Testis (tissue), 3 donors: Measurements from ENCODE around the gene PEAK3. TPM values are rescaled to one million over a fixed set of nuclear protein-coding genes. Genes with fewer than 3 reads are reported as not detected.

Experiments
- DNase-seq: peaks from one replicate; pipeline ENCODE4 v3.0.0-alpha.2; 2019
- H3K27ac ChIP-seq, 2 donors: fragments of 200-600 bp; sonication (generic); one replicate each; pipeline ENCODE4 v1.5.1; 2019
- H3K27me3 ChIP-seq: fragments of 200-600 bp; sonication (generic); one replicate; pipeline ENCODE4 v1.5.1; 2019
- H3K36me3 ChIP-seq: fragments of 200-600 bp; sonication (generic); one replicate; pipeline ENCODE4 v1.5.1; 2017; ENCODE audit warnings: low read depth; ENCODE audit errors: missing control alignments
- H3K4me1 ChIP-seq: fragments of 200-600 bp; sonication (generic); one replicate; pipeline ENCODE4 v1.5.1; 2019
- H3K4me3 ChIP-seq, 2 donors: fragments of 200-600 bp; sonication (generic); one replicate each; pipeline ENCODE4 v1.5.1; 2017 to 2019
- H3K9me3 ChIP-seq: fragments of 200-600 bp; sonication (generic); one replicate; pipeline ENCODE4 v1.5.1; 2017
- CTCF ChIP-seq, 3 experiments: fragments of 450-650 bp in 2 of 3; fragments of 200-600 bp in 1 of 3; sonication (generic) in 1 of 3; IDR thresholded peaks; one replicate each; pipeline ENCODE4 v1.5.1; 2016 to 2019; ENCODE audit warnings: antibody characterized with exemption in 3 of 3, mild to moderate bottlenecking in 2 of 3, moderate library complexity in 1 of 3
- POLR2A ChIP-seq: fragments of 450-650 bp; IDR thresholded peaks from one replicate; pipeline ENCODE4 v1.6.1; 2017; ENCODE audit warnings: antibody characterized with exemption, mild to moderate bottlenecking, moderate library complexity
- WGBS, 2 donors: methylation state at CpG; one replicate each; pipeline ENCODE4 v1.1.5; 2018; 5-methylcytosine and 5-hydroxymethylcytosine counted together
- intact Hi-C: fragments of 100-400 bp; cut with DNase I; formaldehyde crosslinking; loops from one replicate; pipeline ENCODE4 v1.15.1; 2023; ENCODE audit warnings: low total_unique reads
- polyA plus RNA-seq: library from polyadenylated mRNA; stranded (reverse); fragments of 350-450 nt; fragmentation: Illumina TruSeq; extraction: RNeasy Lipid Tissue Mini Kit (QIAGEN cat#74804); gene quantifications from one replicate; pipeline ENCODE4 v1.2.3, GENCODE V29; 2014; ENCODE audit warnings: low read depth, low replicate concordance; ENCODE audit not compliant: insufficient read depth
- total RNA-seq, 2 donors: library from RNA; depleted of rRNA; stranded (reverse); fragments of >200 nt; gene quantifications; one replicate each; pipeline ENCODE4 v1.2.3, GENCODE V29; 2016

The PEAK3 gene
- total and polyA plus RNA-seq, 3 donors from 2014 or later = 0.16 to 0.55 (median 0.37) TPM

DNA sequence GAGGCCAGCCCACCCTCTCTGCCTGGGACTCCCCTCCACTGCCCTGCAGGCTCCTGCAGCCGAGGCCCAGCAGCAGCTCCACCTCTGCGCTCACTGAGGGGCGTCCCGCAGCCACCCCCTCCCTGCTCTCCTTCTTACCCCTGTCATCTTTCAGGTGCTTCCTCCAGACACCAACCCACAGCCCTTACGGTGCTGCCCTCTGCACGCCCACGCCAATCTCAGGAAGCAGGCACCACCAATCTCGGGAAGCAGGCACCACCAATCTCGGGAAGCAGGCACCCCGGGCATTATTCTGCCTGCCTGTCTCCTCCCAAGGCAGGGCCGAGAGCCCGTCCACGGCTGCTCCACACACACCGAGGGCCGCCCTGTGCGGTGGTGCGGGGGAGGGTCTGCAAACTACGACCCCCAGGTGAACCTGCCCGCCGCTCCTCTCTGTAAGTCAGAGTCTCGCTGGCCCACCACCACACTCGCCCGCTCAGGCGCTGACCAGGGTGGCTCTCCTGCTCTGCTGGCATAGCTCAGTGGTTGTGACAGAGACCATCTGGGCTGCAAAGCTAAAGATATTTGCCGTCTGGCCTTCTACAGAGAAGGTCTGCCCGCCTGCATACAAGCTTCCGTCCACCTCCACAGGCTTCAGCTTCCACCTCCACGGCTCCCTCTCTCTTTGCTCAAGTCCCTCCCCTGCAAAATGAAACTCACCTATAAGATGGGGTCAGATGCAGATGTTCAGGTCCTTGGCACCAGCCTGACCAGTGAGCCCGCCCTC lies 43.5 kb upstream of the PEAK3 start:
- Histone ChIP-seq H3K4me3 (no peak overlapping the region), H3K27ac (no peak overlapping the region), H3K4me1 (peaks cover 13% of the 10 kb centered on the region), H3K36me3 (no peaks in the 10 kb centered on the region), H3K27me3 (no peaks in the 10 kb centered on the region), H3K9me3 (no peaks in the 10 kb centered on the region)
- WGBS, 2 donors = 81 to 85% methylated on average over 29 of the region's 29 CpGs
- DNase-seq = no peak
- intact Hi-C loops = no loop called here
- no peak for TF ChIP-seq POLR2A
- no peak for TF ChIP-seq CTCF (IDR thresholded peaks at IDR 0.05)

DNA sequence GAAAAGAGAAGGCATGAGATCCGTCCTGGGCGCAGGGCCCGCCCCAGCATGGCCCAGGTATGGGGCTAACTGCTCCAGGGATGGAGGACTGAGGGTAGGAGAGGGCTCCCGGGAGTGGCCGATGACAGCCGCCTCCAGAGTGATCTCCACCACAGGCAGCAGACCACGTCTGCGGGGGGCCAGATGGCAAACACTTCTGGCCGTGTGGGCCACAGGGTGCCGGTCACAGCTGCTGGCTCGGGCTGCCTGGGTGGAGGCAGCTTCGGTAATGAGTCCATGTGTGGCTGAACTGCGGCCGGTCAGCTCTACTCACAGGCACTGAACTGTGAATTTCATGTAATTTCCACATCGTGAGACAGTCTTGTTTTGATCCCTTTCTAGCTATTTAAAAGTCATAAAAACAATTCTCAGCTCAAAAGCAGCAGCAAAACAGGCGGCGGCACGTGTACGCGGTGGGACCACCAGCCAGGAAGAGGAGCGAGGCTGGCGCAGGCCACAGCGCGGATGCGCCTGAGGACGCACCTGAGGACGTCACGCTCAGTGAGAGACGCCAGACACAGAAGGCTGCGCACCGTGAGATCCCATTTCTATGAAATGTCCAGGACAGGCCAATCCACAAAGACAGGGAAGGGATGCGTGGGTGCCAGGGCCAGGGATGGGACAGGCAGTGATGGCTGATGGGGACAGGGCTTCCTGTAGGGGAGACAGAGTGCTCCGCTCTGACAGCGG lies 42.4 kb upstream of the PEAK3 start:
- no peaks in the 10 kb centered on the region for H3K27me3 ChIP-seq

DNA sequence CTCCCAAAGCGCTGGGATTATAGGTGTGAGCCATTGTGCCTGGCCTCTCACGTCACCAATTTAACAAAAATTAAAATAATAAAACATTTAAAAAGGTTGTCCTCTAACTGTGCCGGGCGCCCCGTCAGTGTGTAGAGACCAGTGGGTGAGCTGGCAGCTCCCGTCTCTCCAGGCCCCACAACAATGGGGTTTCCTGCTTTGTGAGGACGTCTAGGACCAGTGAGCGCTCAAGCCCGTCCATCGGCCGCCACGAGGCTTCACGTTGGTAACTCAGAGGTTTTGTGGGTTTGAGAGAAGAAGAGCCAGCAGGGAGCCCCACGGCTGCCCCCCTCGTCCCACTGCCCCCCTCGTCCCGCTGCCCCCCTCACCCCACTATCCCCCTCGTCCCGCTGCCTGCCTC lies 41.7 kb upstream of the PEAK3 start:
- DNase-seq = no peak
- H3K27ac ChIP-seq = no peak overlapping the region
- H3K27me3 ChIP-seq = no peaks in the 10 kb centered on the region
- TF ChIP-seq CTCF (IDR thresholded peaks at IDR 0.05) (no peak), POLR2A (no peak)
- no peaks in the 10 kb centered on the region for H3K9me3 ChIP-seq
- peaks cover 6% of the 10 kb centered on the region for H3K4me1 ChIP-seq
- no peaks in the 10 kb centered on the region for H3K36me3 ChIP-seq
- 92 to 93% methylated on average over 13 to 19 of the region's 19 CpGs for WGBS, 2 donors
- no peak overlapping the region for H3K4me3 ChIP-seq
- intact Hi-C loops = no loop called here

More for the DNA sequence above, 42.4 kb upstream of the PEAK3 start:
- TF ChIP-seq POLR2A (no peak), CTCF (IDR thresholded peaks at IDR 0.05) (no peak)
- intact Hi-C loops = no loop called here
- Histone ChIP-seq H3K9me3 (no peaks in the 10 kb centered on the region), H3K27ac (no peak overlapping the region), H3K4me1 (peaks cover 8% of the 10 kb centered on the region), H3K36me3 (no peaks in the 10 kb centered on the region), H3K4me3 (no peak overlapping the region)
- WGBS, 2 donors = 88 to 91% methylated on average over 28 to 34 of the region's 34 CpGs
- no peak for DNase-seq

DNA sequence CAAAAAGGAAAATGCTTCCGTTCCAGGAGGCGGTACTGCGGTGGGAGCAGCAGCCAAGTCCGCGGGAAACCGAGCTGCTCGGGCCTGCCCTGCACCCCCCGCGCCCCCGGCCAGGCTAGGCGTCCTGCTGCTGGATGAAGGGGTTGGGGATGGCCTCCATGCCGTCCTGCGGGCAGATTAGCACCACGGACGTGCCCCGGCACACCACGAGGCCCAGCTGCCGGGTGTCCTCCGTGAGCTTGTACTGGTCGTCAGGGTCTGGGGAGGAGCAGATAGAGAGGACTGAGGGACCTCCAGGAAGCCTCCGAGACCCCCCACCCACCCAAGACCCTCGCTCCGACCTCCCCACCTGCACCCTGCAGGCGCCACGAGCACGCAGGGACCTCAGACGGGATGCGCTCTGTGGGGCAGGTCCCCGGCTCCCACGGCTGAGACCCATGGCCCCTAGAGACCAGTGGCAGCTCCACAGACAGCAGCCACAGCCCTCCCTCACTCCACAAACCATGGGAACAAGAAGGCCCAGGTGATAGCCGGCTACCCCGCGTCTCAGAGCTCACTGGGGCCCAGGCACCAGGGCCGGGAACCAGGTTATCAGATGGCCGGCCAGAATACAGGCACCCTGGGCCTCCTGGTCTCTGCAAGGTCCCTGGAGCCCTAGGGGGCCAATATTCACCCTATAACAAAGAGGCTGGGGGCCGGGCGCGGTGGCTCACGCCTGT lies 39.7 kb upstream of the PEAK3 start:
- Histone ChIP-seq H3K4me3 (no peak overlapping the region), H3K9me3 (no peaks in the 10 kb centered on the region), H3K36me3 (no peaks in the 10 kb centered on the region), H3K27ac (no peak overlapping the region), H3K4me1 (peaks cover 4% of the 10 kb centered on the region), H3K27me3 (no peaks in the 10 kb centered on the region)
- intact Hi-C loops = no loop called here
- TF ChIP-seq POLR2A = no peak
- TF ChIP-seq CTCF (IDR thresholded peaks at IDR 0.05) = no peak
- DNase-seq = no peak
- 88 to 93% methylated on average over 20 to 39 of the region's 39 CpGs for WGBS, 2 donors
